Hepatocyte (in vitro differentiated cells): ENCODE measurements around the gene PIGC. TPM values are rescaled to one million over a fixed set of nuclear protein-coding genes. Genes with fewer than 3 reads are reported as not detected.

Source experiments
- DNase-seq: peaks from one replicate; pipeline ENCODE4 v3.0.0-alpha.2; 2016; ENCODE audit warnings: low spot score
- H2AFZ ChIP-seq: fragments of 200-600 bp; sonication (generic); 2 replicates; pipeline ENCODE4 v1.6.0; 2016; ENCODE audit warnings: antibody characterized with exemption, mild to moderate bottlenecking
- H3K27ac ChIP-seq: fragments of 200-600 bp; sonication (generic); 2 replicates; pipeline ENCODE4 v1.5.1; 2016; ENCODE audit warnings: mild to moderate bottlenecking
- H3K27me3 ChIP-seq: fragments of 200-600 bp; sonication (generic); 2 replicates; pipeline ENCODE4 v1.6.1; 2016
- H3K36me3 ChIP-seq: fragments of 200-600 bp; sonication (generic); replicated peaks from 2 replicates; pipeline ENCODE4 v1.5.1; 2016; ENCODE audit warnings: low read depth; ENCODE audit not compliant: insufficient read depth
- H3K4me1 ChIP-seq: fragments of 200-600 bp; sonication (generic); 2 replicates; pipeline ENCODE4 v1.5.1; 2016; ENCODE audit warnings: mild to moderate bottlenecking, moderate library complexity; ENCODE audit not compliant: insufficient read depth
- H3K4me2 ChIP-seq: fragments of 200-600 bp; sonication (generic); 2 replicates; pipeline ENCODE4 v1.6.0; 2016
- H3K4me3 ChIP-seq: fragments of 200-600 bp; sonication (generic); 2 replicates; pipeline ENCODE4 v1.5.1; 2016; ENCODE audit warnings: mild to moderate bottlenecking
- H3K79me2 ChIP-seq: fragments of 200-600 bp; sonication (generic); 2 replicates; pipeline ENCODE4 v1.6.0; 2017; ENCODE audit warnings: mild to moderate bottlenecking
- H3K9me2 ChIP-seq: fragments of 200-600 bp; sonication (generic); replicated peaks from 2 replicates; pipeline ENCODE4 v1.6.0; 2017; ENCODE audit warnings: mild to moderate bottlenecking; ENCODE audit not compliant: insufficient read depth
- H3K9me3 ChIP-seq: fragments of 200-600 bp; sonication (generic); 2 replicates; pipeline ENCODE4 v1.5.1; 2016; ENCODE audit warnings: low read depth, mild to moderate bottlenecking
- H4K20me1 ChIP-seq: fragments of 200-600 bp; sonication (generic); 2 replicates; pipeline ENCODE4 v1.6.0; 2016; ENCODE audit warnings: mild to moderate bottlenecking; ENCODE audit not compliant: insufficient read depth, poor library complexity, severe bottlenecking
- EZH2 ChIP-seq: fragments of 200-600 bp; sonication (generic); IDR thresholded peaks from 2 replicates; pipeline ENCODE4 v1.6.1; 2016; ENCODE audit warnings: antibody characterized with exemption, mild to moderate bottlenecking, borderline replicate concordance
- EZH2phosphoT487 ChIP-seq: fragments of 200-600 bp; sonication (generic); IDR thresholded peaks from one replicate; pipeline ENCODE4 v1.6.1; 2018; ENCODE audit warnings: antibody characterized with exemption, mild to moderate bottlenecking, low read depth, moderate library complexity; ENCODE audit not compliant: unreplicated experiment, severe bottlenecking
- WGBS: methylation state at CpG from one replicate; pipeline ENCODE4 v1.1.6; 2016; ENCODE audit warnings: low lambda C conversion rate; ENCODE audit errors: missing lambda C conversion rate; 5-methylcytosine and 5-hydroxymethylcytosine counted together
- polyA plus RNA-seq: library from polyadenylated mRNA; unstranded; fragments of >200 nt; fragmentation: Nextera tagmentation; extraction: Ambion mirVana; gene quantifications from 2 replicates; pipeline ENCODE4 v1.2.1, GENCODE V29; 2016
- total RNA-seq: library from RNA; depleted of rRNA; stranded (reverse); fragments of >200 nt; gene quantifications from 2 replicates; pipeline ENCODE4 v1.2.3, GENCODE V29; 2014
- TF ChIP-seq, protein P1 (sequence below): fragments of 200-600 bp; sonication (generic); IDR thresholded peaks from 2 replicates; pipeline ENCODE4 v1.5.1; 2016; ENCODE audit warnings: antibody characterized with exemption, mild to moderate bottlenecking; ENCODE audit not compliant: poor library complexity

PIGC gene
- total and polyA plus RNA-seq, 2 experiments from 2014 or later = 42.0 to 47.0 TPM

DNA sequence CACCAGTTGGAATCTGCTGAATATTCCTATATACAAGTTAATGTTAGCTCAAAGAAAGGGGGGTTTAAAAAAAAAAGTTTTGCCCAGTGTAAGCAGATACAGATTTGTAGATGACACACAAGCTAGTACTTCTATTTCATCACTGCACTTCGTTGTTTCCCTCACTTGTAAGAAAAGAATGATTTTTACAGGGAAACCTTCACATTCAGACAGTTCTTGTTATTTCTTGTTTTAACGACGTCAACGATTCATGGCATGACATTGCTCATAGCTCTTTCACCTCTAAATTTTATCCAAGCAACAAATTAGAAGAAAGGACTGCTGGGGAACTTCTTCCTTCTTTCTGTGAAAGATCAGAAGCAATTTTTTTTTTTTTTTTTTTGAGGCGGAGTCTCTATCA is 49.1 kb downstream of the PIGC start:
- Histone ChIP-seq H3K9me3 (no peaks in the 10 kb centered on the region), H2AFZ (no peak overlapping the region), H3K4me3 (no peak overlapping the region), H3K27ac (peak overlapping the region; percentile 82), H3K4me2 (peak overlapping the region; percentile 57), H3K4me1 (peaks cover 60% of the 10 kb centered on the region), H3K79me2 (no peaks in the 10 kb centered on the region), H3K27me3 (no peaks in the 10 kb centered on the region), H3K36me3 (no peaks in the 10 kb centered on the region), H3K9me2 (no peaks in the 10 kb centered on the region), H4K20me1 (no peaks in the 10 kb centered on the region)
- no peak for TF ChIP-seq EZH2phosphoT487
- TF ChIP-seq EZH2 = no peak
- TF ChIP-seq, protein P1, sequence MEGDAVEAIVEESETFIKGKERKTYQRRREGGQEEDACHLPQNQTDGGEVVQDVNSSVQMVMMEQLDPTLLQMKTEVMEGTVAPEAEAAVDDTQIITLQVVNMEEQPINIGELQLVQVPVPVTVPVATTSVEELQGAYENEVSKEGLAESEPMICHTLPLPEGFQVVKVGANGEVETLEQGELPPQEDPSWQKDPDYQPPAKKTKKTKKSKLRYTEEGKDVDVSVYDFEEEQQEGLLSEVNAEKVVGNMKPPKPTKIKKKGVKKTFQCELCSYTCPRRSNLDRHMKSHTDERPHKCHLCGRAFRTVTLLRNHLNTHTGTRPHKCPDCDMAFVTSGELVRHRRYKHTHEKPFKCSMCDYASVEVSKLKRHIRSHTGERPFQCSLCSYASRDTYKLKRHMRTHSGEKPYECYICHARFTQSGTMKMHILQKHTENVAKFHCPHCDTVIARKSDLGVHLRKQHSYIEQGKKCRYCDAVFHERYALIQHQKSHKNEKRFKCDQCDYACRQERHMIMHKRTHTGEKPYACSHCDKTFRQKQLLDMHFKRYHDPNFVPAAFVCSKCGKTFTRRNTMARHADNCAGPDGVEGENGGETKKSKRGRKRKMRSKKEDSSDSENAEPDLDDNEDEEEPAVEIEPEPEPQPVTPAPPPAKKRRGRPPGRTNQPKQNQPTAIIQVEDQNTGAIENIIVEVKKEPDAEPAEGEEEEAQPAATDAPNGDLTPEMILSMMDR = no peak
- 76% methylated on average over 5 of the region's 5 CpGs for WGBS
- no peak for DNase-seq

DNA sequence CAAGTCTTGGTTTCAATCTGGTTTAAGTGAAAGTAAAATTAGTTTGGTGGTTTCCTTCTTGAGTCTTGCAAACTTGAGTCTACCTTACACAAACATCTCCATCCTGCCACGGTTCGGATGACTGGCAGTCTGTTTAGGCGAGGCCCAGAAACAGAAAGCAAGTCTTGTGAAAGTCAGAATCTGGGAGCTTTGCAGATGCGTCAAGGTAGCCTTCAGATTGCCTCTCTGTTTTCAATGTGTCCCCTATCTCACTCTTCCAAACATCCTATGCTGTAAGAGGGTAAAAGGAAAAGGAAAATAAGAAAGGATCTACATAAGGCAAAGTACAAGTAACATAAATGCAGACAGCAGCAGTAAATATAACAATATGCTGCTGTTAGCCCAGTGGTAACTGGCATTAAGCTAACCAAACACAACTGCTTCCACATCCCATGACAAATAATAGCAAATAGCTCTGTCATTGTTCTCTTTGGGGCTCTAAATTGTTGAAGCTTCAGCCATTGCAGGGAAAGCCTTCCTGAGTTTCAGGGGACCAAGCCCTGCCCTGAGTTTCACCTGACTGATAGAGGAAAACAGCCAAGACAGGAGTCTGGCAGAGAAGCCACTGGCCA is 49.6 kb downstream of the PIGC start:
- peaks cover 62% of the 10 kb centered on the region for H3K4me1 ChIP-seq
- H3K27ac ChIP-seq = peak overlapping the region; percentile 82
- H4K20me1 ChIP-seq = no peaks in the 10 kb centered on the region
- H3K4me3 ChIP-seq = no peak overlapping the region
- H3K9me2 ChIP-seq = no peaks in the 10 kb centered on the region
- no peaks in the 10 kb centered on the region for H3K79me2 ChIP-seq
- WGBS = 32% methylated on average over 4 of the region's 4 CpGs
- H3K9me3 ChIP-seq = no peaks in the 10 kb centered on the region
- DNase-seq = peak; percentile 54
- no peaks in the 10 kb centered on the region for H3K36me3 ChIP-seq
- H3K27me3 ChIP-seq = no peaks in the 10 kb centered on the region
- H2AFZ ChIP-seq = no peak overlapping the region
- H3K4me2 ChIP-seq = peak overlapping the region; percentile 57
- TF ChIP-seq, protein P1 = no peak
- no peak for TF ChIP-seq EZH2phosphoT487
- no peak for TF ChIP-seq EZH2

DNA sequence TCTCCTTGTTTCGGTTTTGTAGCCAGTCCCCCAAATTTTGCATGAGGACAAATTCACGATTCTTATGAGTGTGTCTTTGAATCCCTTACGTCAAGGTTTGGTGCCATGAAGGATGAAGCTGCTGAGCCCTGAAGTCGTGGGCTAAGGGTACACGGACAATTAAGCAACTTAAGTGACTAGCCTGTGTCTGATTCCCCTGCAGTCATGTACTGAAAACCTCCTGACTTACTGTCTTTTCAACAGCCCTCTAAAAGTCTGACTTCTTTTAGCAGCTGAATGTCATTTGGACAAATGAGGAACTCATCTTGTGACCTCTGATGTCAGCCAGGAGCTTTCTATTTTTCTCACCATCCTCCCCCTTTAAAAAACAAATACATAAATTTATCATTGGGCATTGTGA is 50.5 kb downstream of the PIGC start:
- WGBS = 76% methylated on average over 5 of the region's 5 CpGs
- Histone ChIP-seq H3K27ac (peak overlapping the region; percentile 82), H3K36me3 (no peaks in the 10 kb centered on the region), H3K4me1 (peaks cover 55% of the 10 kb centered on the region), H2AFZ (no peak overlapping the region), H3K4me3 (no peak overlapping the region), H3K79me2 (no peaks in the 10 kb centered on the region), H3K9me2 (no peaks in the 10 kb centered on the region), H3K9me3 (no peaks in the 10 kb centered on the region), H3K27me3 (no peaks in the 10 kb centered on the region), H4K20me1 (no peaks in the 10 kb centered on the region), H3K4me2 (no peak overlapping the region)
- no peak for TF ChIP-seq EZH2phosphoT487
- TF ChIP-seq EZH2 = no peak
- TF ChIP-seq, protein P1 = no peak
- DNase-seq = no peak
